HCT116 (cell line): ENCODE data around the gene OR10G3. TPM values are rescaled to one million over a fixed set of nuclear protein-coding genes. Genes with fewer than 3 reads are reported as not detected.

Experiments
- ATAC-seq: fragments of 200-7000 bp; cut with Tn5 transposase; 2 replicates; pipeline ENCODE4 v1.9.1; 2020; ENCODE audit warnings: mild to moderate bottlenecking, moderate library complexity
- BruUV-seq: library from RNA; stranded (reverse); fragments of 400-500 nt; replicated peaks from 2 replicates; lab custom pipeline; 2021; lab: Mats Ljungman, UMichigan
- CTCF ChIA-PET: fragments of 300-600 bp; sonication (Branson Sonifier 250); formaldehyde crosslinking; loops from one replicate; lab custom pipeline; 2021; ENCODE audit warnings: antibody characterized with exemption; lab: Charles Lee
- POLR2A ChIA-PET: fragments of 300-600, 350-600 bp; sonication (Branson Sonifier 250); formaldehyde crosslinking; loops from one replicate; lab custom pipeline; 2021; ENCODE audit warnings: antibody characterized with exemption; lab: Charles Lee
- RAD21 ChIA-PET, 2 experiments: fragments of 300-600 bp; sonication (Branson Sonifier 250); formaldehyde crosslinking; loops; one replicate each; lab custom pipeline; 2023; ENCODE audit warnings: low total read pairs in 2 of 2; ENCODE audit not compliant: uncharacterized antibody in 2 of 2, unreplicated experiment in 2 of 2, low non-redundant PET in 1 of 2; lab: Charles Lee
- DNase-seq: peaks from one replicate; pipeline ENCODE4 v3.0.0-alpha.2; 2010; ENCODE audit warnings: low read depth, low spot score
- H2AFZ ChIP-seq: fragments of 200-600 bp; shearing (Covaris generic), sonication (generic); 2 replicates; pipeline ENCODE4 v1.6.1; 2017; ENCODE audit warnings: low read depth, mixed run types, mixed read lengths, antibody characterized with exemption, low read length; ENCODE audit not compliant: poor library complexity, severe bottlenecking
- H3K27ac ChIP-seq: 2 replicates; pipeline ENCODE4 v1.5.1; 2012; ENCODE audit warnings: low read depth, low read length
- H3K27me3 ChIP-seq: fragments of 200-600 bp; sonication (generic); 2 replicates; pipeline ENCODE4 v1.6.1; 2016; ENCODE audit warnings: mixed run types, low read length, mixed read lengths; ENCODE audit not compliant: insufficient read depth
- H3K36me3 ChIP-seq, 2 experiments: fragments of 200-500 bp in 1 of 2; fragments of 200-600 bp in 1 of 2; sonication (Bioruptor generic) in 1 of 2; sonication (generic) in 1 of 2; 2 replicates each; pipeline versions ENCODE4 v1.5.1 to v1.6.1; 2014 to 2016; ENCODE audit warnings: low read length in 2 of 2, inconsistent platforms in 1 of 2, mixed read lengths in 1 of 2, mixed run types in 1 of 2; ENCODE audit not compliant: insufficient read depth in 2 of 2, control insufficient read depth in 1 of 2
- H3K4me1 ChIP-seq, 2 experiments: fragments of 200-600 bp in 1 of 2; sonication (generic) in 1 of 2; 2 replicates each; pipeline versions ENCODE4 v1.5.1 to v1.6.1; 2012 to 2017; ENCODE audit warnings: low read length in 2 of 2, inconsistent platforms in 1 of 2, mild to moderate bottlenecking in 1 of 2, mixed read lengths in 1 of 2, mixed run types in 1 of 2, moderate library complexity in 1 of 2; ENCODE audit not compliant: insufficient read depth in 2 of 2, control insufficient read depth in 1 of 2
- H3K4me2 ChIP-seq: fragments of 200-600 bp; sonication (generic); 2 replicates; pipeline ENCODE4 v1.6.1; 2017; ENCODE audit warnings: mixed run types, low read length, mixed read lengths
- H3K4me3 ChIP-seq, 2 experiments: fragments of 200-600 bp in 1 of 2; sonication (generic) in 1 of 2; replicated peaks in 1 of 2; 2 replicates each; pipeline ENCODE4 v1.5.1; 2011 to 2016; ENCODE audit warnings: low read length in 2 of 2, control low read depth in 1 of 2, low read depth in 1 of 2, mild to moderate bottlenecking in 1 of 2, mixed read lengths in 1 of 2, mixed run types in 1 of 2
- H3K79me2 ChIP-seq: fragments of 200-600 bp; sonication (generic); 2 replicates; pipeline ENCODE4 v1.6.1; 2017; ENCODE audit warnings: mild to moderate bottlenecking, mixed run types, low read length, moderate library complexity, mixed read lengths; ENCODE audit not compliant: insufficient read depth
- H3K9ac ChIP-seq: fragments of 200-600 bp; sonication (generic); 2 replicates; pipeline ENCODE4 v1.6.1; 2016; ENCODE audit warnings: low read length, mixed read lengths
- H3K9me2 ChIP-seq: fragments of 200-600 bp; sonication (generic), shearing (Covaris generic); 2 replicates; pipeline ENCODE4 v1.6.1; 2017; ENCODE audit warnings: mixed run types, mild to moderate bottlenecking, moderate library complexity; ENCODE audit not compliant: insufficient read depth
- H3K9me3 ChIP-seq, 2 experiments: fragments of 200-500 bp in 1 of 2; fragments of 200-600 bp in 1 of 2; sonication (Bioruptor generic) in 1 of 2; sonication (generic) in 1 of 2; 2 replicates each; pipeline ENCODE4 v1.6.1; 2014 to 2017; ENCODE audit warnings: low read length in 2 of 2, mixed read lengths in 2 of 2, inconsistent platforms in 1 of 2, low read depth in 1 of 2, mild to moderate bottlenecking in 1 of 2, mixed run types in 1 of 2, moderate library complexity in 1 of 2; ENCODE audit not compliant: control insufficient read depth in 1 of 2, insufficient read depth in 1 of 2
- H4K20me1 ChIP-seq: fragments of 200-600 bp; sonication (generic), shearing (Covaris generic); 2 replicates; pipeline ENCODE4 v1.6.1; 2017; ENCODE audit warnings: mixed run types, mild to moderate bottlenecking, moderate library complexity; ENCODE audit not compliant: insufficient read depth
- CBX3 ChIP-seq: IDR thresholded peaks from 2 replicates; pipeline ENCODE4 v1.6.1; 2012; ENCODE audit warnings: low read depth
- CEBPB ChIP-seq: IDR thresholded peaks from 2 replicates; pipeline ENCODE4 v1.6.1; 2012; ENCODE audit warnings: low read depth
- ELF1 ChIP-seq: IDR thresholded peaks from 2 replicates; pipeline ENCODE4 v1.6.1; 2012; ENCODE audit warnings: low read depth, borderline replicate concordance
- FOSL1 ChIP-seq: IDR thresholded peaks from 2 replicates; pipeline ENCODE4 v1.6.1; 2012; ENCODE audit warnings: low read depth
- JUND ChIP-seq: IDR thresholded peaks from 2 replicates; pipeline ENCODE4 v1.6.1; 2012
- POLR2A ChIP-seq: IDR thresholded peaks from 2 replicates; pipeline ENCODE4 v1.7.0; 2011; ENCODE audit warnings: borderline replicate concordance; ENCODE audit not compliant: insufficient read depth, insufficient read length; ENCODE audit errors: extremely low read depth
- POLR2AphosphoS5 ChIP-seq: IDR thresholded peaks from 2 replicates; pipeline ENCODE4 v1.6.1; 2011; ENCODE audit warnings: mild to moderate bottlenecking, low read depth, low read length, moderate library complexity
- REST ChIP-seq: IDR thresholded peaks from 2 replicates; pipeline ENCODE4 v1.6.1; 2012; ENCODE audit warnings: low read depth
- SIN3A ChIP-seq: IDR thresholded peaks from 2 replicates; pipeline ENCODE4 v1.6.1; 2012; ENCODE audit warnings: low read depth
- SRF ChIP-seq: IDR thresholded peaks from 2 replicates; pipeline ENCODE4 v1.6.1; 2012; ENCODE audit warnings: low read depth
- TCF7L2 ChIP-seq: IDR thresholded peaks from 2 replicates; pipeline ENCODE4 v1.7.0; 2011; ENCODE audit warnings: borderline replicate concordance, inconsistent platforms; ENCODE audit not compliant: insufficient read depth, insufficient read length; ENCODE audit errors: extremely low read depth
- YY1 ChIP-seq: IDR thresholded peaks from 2 replicates; pipeline ENCODE4 v1.6.1; 2011; ENCODE audit warnings: low read length, low read depth, moderate library complexity, mild to moderate bottlenecking; ENCODE audit not compliant: insufficient replicate concordance; ENCODE audit errors: extremely low read depth
- ZFX ChIP-seq: fragments of 450-650 bp; IDR thresholded peaks from 2 replicates; pipeline ENCODE4 v1.6.1; 2017
- ZNF274 ChIP-seq: fragments of 200-500 bp; sonication (Bioruptor generic); IDR thresholded peaks from 2 replicates; pipeline ENCODE4 v1.6.1; 2014; ENCODE audit warnings: mild to moderate bottlenecking, low read depth, low read length, inconsistent platforms
- intact Hi-C: fragments of 100-400 bp; cut with micrococcal nuclease; formaldehyde crosslinking; loops from 2 replicates; pipeline ENCODE4 v1.10.0; 2022
- total RNA-seq: library from RNA; stranded (reverse); gene quantifications from one replicate; pipeline ENCODE4 v1.2.1, GENCODE V29; 2021; ENCODE audit not compliant: unreplicated experiment

The OR10G3 gene
- total RNA-seq, 1 experiment from 2014 or later = not detected

DNA sequence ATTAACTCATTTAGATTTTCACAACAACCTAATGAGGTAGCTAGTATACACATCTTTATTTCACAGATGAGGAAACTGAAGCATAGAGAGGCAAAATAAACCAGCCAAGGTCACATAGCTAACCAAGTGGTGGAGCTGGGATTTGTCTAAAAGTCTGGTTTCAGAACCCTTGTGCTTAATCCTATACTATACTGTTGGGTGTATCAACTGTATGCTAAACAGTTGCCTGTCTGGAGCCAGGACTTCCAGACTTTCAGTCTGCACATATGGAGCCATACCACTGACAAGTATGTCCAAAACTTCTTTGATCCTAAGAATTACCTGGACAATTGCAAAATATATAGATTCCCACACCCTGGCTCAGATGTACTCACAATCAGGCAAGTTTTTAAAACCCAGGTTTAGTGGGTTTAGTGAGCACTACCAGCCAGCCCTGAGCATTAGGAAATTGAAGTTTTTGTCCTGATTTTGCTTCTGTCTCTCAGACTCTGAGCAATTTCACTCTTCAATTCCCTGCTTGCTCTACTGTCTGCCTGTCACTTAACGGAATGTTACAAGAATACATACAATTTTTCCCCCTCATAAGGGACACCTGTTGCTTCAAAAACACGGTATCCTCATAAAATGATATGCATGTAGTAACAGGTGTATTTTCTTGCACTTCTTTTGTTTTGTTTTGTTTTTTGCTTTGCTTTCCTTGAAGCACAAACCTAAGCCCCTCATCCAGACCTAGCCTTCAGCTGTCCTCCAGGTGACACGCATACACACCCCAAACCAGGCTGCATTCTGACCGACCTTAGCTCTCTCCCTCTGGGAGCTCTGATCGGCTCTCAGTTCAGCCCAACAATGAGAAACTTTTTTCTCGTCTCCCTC lies 44.1 kb downstream of the OR10G3 start:
- ChIA-PET CTCF (no interaction called here), POLR2A (no interaction called here), RAD21 (no interaction called here)
- ATAC-seq (no peak), DNase-seq (no peak)
- no TSS peak for BruUV-seq
- H3K9me2 ChIP-seq = no peaks in the 10 kb centered on the region
- H3K9ac ChIP-seq = no peak overlapping the region
- H3K36me3 ChIP-seq = no peaks in the 10 kb centered on the region
- no peak overlapping the region for H3K4me2 ChIP-seq
- H3K27me3 ChIP-seq = peaks cover 24% of the 10 kb centered on the region; the same call in 1 of the 2 replicates
- no peak overlapping the region for H2AFZ ChIP-seq
- H3K27ac ChIP-seq = no peak overlapping the region
- H4K20me1 ChIP-seq = no peaks in the 10 kb centered on the region
- no peaks in the 10 kb centered on the region for H3K4me1 ChIP-seq
- H3K9me3 ChIP-seq = no peaks in the 10 kb centered on the region
- TF ChIP-seq CBX3 = no peak
- TF ChIP-seq YY1 = no peak
- no peak for TF ChIP-seq ELF1
- TF ChIP-seq JUND = no peak
- no peak for TF ChIP-seq POLR2AphosphoS5
- no peak for TF ChIP-seq FOSL1
- no peak for TF ChIP-seq ZNF274
- no peak for TF ChIP-seq POLR2A
- TF ChIP-seq CEBPB = no peak
- TF ChIP-seq ZFX = no peak
- TF ChIP-seq SIN3A = no peak
- TF ChIP-seq TCF7L2 = no peak
- no peak for TF ChIP-seq REST
- TF ChIP-seq SRF = no peak
- intact Hi-C loops = no loop called here
- no peak overlapping the region for H3K4me3 ChIP-seq
- no peaks in the 10 kb centered on the region for H3K79me2 ChIP-seq
